ENCODE data around the gene TTC6. TPM values are rescaled to one million over a fixed set of nuclear protein-coding genes. Genes with fewer than 3 reads are reported as not detected.

The TTC6 gene
- total RNA-seq, 6 donors from 2014 or later = 5.2 to 63.9 (median 10.8) TPM

- peaks cover 2 to 70% (median 40%) of the 10 kb centered on the region in 4 donors for H3K27me3 ChIP-seq
- no peaks in the 10 kb centered on the region for H3K9me3 ChIP-seq
- H3K4me1 ChIP-seq = peaks cover 25 to 57% (median 35%) of the 10 kb centered on the region in 4 donors
- H3K36me3 ChIP-seq = no peaks in the 10 kb centered on the region
- peak overlapping the region; percentile 27 to 62 (median 51) for H3K4me3 ChIP-seq
- DNase-seq (peak; percentile 74 to 88), ATAC-seq (ENCODE audit: low FRiP score in 2 of 2) (peak; percentile 39 to 56)
- TF ChIP-seq EP300 (IDR thresholded peaks at IDR 0.05) = no peak
- peak; percentile 45 to 68 (median 56) for TF ChIP-seq CTCF (IDR thresholded peaks at IDR 0.05)
- peak in 1 of 4 donors; percentile 18 for TF ChIP-seq POLR2A (IDR thresholded peaks at IDR 0.05)
- H3K27ac ChIP-seq = peak overlapping the region; percentile 75 to 92 (median 89)
- WGBS, 2 donors = 4 to 5% methylated on average over 13 to 35 of the region's 56 CpGs
Observed at GRCh38 chr14:37594238-37594970, 1.0 kb upstream of the TTC6 start.

DNA sequence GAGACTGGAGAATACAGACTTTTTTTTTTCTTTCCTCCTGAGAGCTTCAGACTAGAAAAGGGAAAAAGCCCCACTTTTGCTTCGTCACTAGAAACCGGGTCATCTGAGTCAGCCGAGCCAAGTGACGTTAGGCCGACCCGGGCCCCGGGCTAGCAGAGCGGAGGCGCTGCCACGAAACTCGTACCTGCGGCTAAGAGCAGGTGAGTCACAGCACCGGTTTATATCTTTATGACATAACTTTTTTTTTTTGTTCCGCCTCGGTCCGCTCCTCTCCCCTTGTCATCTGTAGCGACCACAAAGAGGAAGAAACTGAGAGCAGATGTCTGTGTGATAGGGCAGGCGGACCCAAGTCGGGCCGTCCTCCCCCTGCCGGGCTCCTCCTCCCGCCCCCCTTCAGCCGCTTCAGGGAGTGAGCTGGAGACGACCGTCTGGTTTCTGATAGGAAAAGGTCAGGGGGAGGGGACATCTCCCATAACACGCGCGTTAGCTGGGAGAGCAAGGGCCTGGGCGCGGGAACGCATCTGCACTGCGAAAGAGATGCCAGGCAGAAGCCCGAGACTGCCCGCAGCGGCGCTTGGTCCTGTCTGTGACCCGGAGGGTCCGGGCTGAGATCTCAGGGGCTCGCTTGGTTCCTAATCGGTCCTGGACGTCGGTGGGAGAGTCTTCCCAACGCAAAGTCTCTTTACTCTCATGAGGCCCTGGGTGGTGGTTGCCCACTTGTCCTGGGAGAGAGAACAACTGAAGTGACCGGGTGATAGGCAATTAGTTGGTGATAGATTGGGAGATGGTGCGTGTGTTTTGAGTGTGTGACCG lies 586 bp downstream of the TTC6 start:
- H3K36me3 ChIP-seq = no peaks in the 10 kb centered on the region
- WGBS, 2 donors = 3 to 4% methylated on average over 32 to 46 of the region's 46 CpGs
- ATAC-seq (ENCODE audit: low FRiP score in 2 of 2) (peak; percentile 34 to 83), DNase-seq (peak; percentile 89 to 90)
- TF ChIP-seq POLR2A (IDR thresholded peaks at IDR 0.05) (peak in 2 of 4 donors; percentile 13 to 61), CTCF (IDR thresholded peaks at IDR 0.05) (no peak), EP300 (IDR thresholded peaks at IDR 0.05) (no peak), POLR2AphosphoS5 (IDR thresholded peaks at IDR 0.05) (peak in 1 of 2 donors; percentile 42)
- peaks cover 2 to 73% (median 46%) of the 10 kb centered on the region in 4 donors for H3K27me3 ChIP-seq
- H3K9me3 ChIP-seq = no peaks in the 10 kb centered on the region
- H3K4me3 ChIP-seq = peak overlapping the region; percentile 25 to 62 (median 51)
- peaks cover 29 to 69% (median 43%) of the 10 kb centered on the region in 4 donors for H3K4me1 ChIP-seq
- H3K27ac ChIP-seq = peak overlapping the region; percentile 85 to 92 (median 89)

DNA sequence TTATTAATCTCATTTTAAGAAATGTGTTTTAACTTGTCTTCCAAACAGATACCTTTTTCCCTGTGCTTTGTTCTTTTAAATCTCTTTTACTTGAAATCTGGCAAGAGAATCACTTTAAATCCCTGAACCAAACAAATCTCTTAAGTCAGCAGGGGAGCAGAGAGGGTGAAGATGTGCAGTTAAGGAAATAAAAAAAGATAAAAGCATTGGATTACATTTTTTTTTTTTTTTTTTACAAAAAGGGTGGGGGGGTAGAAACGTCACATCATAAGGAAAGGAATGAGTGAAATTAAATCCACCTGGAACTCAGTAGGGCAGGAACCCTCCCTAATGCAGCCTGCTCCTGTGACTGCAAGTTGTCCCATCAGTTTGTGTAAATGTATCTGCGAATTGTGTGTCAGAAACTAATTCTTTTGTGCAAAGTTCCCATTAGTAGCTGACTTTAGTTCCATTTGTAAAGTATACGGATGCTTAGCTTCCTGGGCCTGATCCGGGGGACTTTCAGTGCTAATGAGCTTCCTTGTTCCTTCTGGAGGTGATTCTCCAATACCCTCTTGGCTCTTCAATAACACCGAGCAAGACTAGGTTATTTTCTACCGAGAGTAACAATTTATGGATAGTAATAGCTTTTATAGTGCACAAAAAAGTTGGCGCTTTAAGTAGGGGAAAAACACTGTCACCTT lies 1.5 kb downstream of the TTC6 start:
- peak overlapping the region in 2 of 4 donors; percentile 55 to 62 for H3K4me3 ChIP-seq
- peaks cover 26 to 65% (median 40%) of the 10 kb centered on the region in 4 donors for H3K4me1 ChIP-seq
- ATAC-seq (ENCODE audit: low FRiP score in 2 of 2) (no peak), DNase-seq (no peak)
- TF ChIP-seq POLR2AphosphoS5 (IDR thresholded peaks at IDR 0.05) (no peak), POLR2A (IDR thresholded peaks at IDR 0.05) (no peak), EP300 (IDR thresholded peaks at IDR 0.05) (no peak), CTCF (IDR thresholded peaks at IDR 0.05) (no peak)
- peak overlapping the region in 3 of 4 donors; percentile 87 to 89 (median 89) for H3K27ac ChIP-seq
- 17 to 19% methylated on average over 7 of the region's 7 CpGs for WGBS, 2 donors
- no peaks in the 10 kb centered on the region for H3K9me3 ChIP-seq
- H3K27me3 ChIP-seq = peaks cover 2 to 65% (median 38%) of the 10 kb centered on the region in 4 donors
- H3K36me3 ChIP-seq = no peaks in the 10 kb centered on the region

GRCh38 chr14:37597538-37597913 lies 2.1 kb downstream of the TTC6 start:
- Histone ChIP-seq H3K27me3 (peaks cover 2 to 64% (median 36%) of the 10 kb centered on the region in 4 donors), H3K4me3 (peak overlapping the region in 3 of 4 donors; percentile 34 to 47 (median 44))

More at GRCh38 chr14:37597538-37597913, 2.1 kb downstream of the TTC6 start:
- WGBS, 2 donors = 8 to 14% methylated on average over 12 to 20 of the region's 20 CpGs
- H3K36me3 ChIP-seq = no peaks in the 10 kb centered on the region
- H3K27ac ChIP-seq = peak overlapping the region in 3 of 4 donors; percentile 81 to 87 (median 85)
- no peaks in the 10 kb centered on the region for H3K9me3 ChIP-seq
- no peak for TF ChIP-seq EP300 (IDR thresholded peaks at IDR 0.05)
- TF ChIP-seq POLR2A (IDR thresholded peaks at IDR 0.05) = no peak
- peak in 4 of 6 experiments; percentile 18 to 57 (median 39) for TF ChIP-seq CTCF (IDR thresholded peaks at IDR 0.05)
- peak; percentile 30 to 54 for DNase-seq
- no peak for ATAC-seq (ENCODE audit: low FRiP score in 2 of 2)
- H3K4me1 ChIP-seq = peaks cover 26 to 59% (median 40%) of the 10 kb centered on the region in 4 donors
